GM18858 (cell line): ENCODE measurements around the gene IL36B.

Experiments
- ATAC-seq: cut with Tn5 transposase; IDR thresholded peaks from one replicate; pipeline ENCODE4 v1.9.1; 2021; ENCODE audit not compliant: unreplicated experiment

The IL36B gene

GRCh38 chr2:113012436-113013335, 40.0 kb downstream of the IL36B start:
- ATAC-seq = no peak

- no peak for ATAC-seq
Measured at GRCh38 chr2:113011108-113011507, 41.6 kb downstream of the IL36B start.

GRCh38 chr2:113010088-113010487, 42.6 kb downstream of the IL36B start:
- ATAC-seq = no peak

- no peak for ATAC-seq
Measured at GRCh38 chr2:113009622-113010021, 43.0 kb downstream of the IL36B start.

GRCh38 chr2:113007250-113007649, 45.4 kb downstream of the IL36B start:
- ATAC-seq = no peak

- ATAC-seq = no peak
Measured at GRCh38 chr2:113005030-113005509, 47.6 kb downstream of the IL36B start, which contains the start of gene IL36A. Gene IL36A, plus strand, starts transcription at chr2:113005459. Its CDS starts 413 bp downstream, at chr2:113005872.

DNA sequence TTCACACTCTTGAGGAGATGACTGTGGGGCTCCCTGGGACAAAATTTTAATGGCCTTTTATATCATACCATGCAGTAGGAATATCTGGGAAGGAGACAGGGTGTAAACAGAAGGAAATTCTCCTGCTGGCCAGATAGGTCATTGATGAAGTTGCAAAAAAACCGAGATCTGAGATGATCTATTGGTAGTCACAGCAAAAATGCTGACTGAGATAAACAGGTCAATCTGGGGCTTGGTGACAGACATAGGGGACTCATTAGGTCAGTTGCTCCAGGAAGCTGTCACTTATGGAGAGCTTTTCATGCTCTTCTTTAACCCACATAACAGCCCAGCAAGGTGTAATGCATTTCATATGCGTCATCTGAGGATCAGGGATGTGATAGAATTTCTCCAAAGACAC, 50.0 kb downstream of the IL36B start:
- no peak for ATAC-seq

- ATAC-seq = no peak
Measured at GRCh38 chr2:113000436-113000835, 52.2 kb downstream of the IL36B start.

GRCh38 chr2:112997151-112997550, 55.5 kb downstream of the IL36B start:
- ATAC-seq = no peak

- no peak for ATAC-seq
Measured at GRCh38 chr2:112996635-112997034, 56.0 kb downstream of the IL36B start.

- no peak for ATAC-seq
Measured at GRCh38 chr2:112995346-112995920, 57.2 kb downstream of the IL36B start.

GRCh38 chr2:112994648-112995047, 58.0 kb downstream of the IL36B start:
- ATAC-seq = no peak

DNA sequence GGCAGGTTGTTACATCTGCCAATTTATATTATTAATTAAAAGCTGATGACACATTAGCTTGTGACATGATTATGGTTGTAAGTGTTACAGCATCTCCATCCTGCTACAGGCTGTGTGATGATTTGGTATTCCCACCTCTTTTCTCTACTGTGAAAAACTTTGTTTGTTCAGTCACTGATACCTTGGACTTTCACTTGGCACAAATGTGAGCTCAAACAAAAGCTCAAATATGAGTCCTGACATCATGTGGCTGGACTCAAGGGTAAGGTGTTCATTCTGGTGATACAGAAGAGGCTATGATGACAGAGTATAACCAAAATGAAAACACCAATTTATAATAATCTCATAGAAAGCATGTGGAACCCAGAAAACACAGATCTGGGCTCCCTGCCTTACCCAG, 58.8 kb downstream of the IL36B start:
- ATAC-seq = no peak

DNA sequence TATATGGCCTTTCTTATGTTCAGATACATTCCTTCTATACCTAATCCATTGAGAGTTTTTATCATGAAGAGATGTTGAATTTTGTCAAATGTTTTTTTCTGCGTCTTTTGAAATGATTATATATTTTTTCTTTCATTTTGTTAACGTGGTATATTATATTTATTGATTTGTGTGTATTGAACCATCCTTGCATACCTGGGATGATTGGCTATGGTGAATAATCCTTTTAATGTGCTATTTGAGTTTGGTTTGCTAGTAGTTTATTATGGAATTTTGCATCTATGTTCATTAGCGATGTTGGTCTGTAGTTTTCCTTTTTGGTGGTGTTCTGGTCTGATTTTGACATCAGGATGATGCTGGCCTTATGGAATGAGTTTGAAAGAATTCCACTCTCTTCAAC, 63.1 kb downstream of the IL36B start:
- no peak for ATAC-seq

GRCh38 chr2:112985090-112985489, 67.6 kb downstream of the IL36B start:
- no peak for ATAC-seq

- ATAC-seq = no peak
Measured at GRCh38 chr2:112980537-112980936, 72.1 kb downstream of the IL36B start.

DNA sequence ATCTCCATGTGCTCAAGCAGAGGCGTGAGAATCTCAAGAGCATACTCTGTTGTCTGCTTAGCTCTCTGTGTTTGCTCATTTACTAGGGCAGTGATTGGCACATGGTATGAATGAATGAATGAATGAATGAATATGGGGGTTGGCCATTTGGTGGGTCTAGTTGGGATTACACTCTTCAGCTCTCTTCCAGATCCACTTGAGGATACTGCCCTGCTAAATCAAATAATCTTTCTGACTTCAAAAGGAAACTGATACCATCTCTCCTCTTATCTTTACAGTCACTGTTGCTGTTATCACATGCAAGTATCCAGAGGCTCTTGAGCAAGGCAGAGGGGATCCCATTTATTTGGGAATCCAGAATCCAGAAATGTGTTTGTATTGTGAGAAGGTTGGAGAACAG, 72.9 kb downstream of the IL36B start:
- ATAC-seq = no peak

DNA sequence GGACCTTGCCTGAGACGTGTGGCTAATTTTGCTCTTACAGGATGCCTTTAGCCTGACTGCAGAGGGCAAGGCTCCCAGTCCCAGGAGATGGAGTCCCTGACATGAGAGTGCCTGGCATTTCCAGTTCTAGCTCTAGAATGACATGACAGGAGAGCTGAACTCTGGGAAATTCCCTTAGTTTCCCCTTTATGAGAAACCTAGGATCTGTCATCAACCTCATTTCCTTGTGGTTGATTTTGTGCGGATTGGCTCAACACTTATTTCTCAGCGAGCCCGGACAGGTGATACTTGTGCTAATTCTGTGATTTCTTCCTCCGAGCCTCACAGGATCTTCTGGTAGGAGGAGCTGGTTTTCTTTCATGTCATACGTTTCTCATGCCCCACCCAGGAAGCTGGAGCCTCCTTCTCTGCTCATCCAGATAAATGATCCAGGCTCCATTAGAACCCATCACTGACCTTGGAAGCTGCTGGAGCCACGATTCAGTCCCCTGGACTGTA, 75.1 kb downstream of the IL36B start, which contains the start of gene IL36G:
Gene IL36G (plus strand): TSS at position 448 of the 498 bp plus-strand sequence. CDS start 633 bp downstream, outside the sequence.
- ATAC-seq = no peak
